HEK293 (cell line): ENCODE results near the gene RBMS3.
"Not testable (repeated sequence)": the region's sequence is repeated elsewhere in the genome, so short reads cannot be mapped to it uniquely, and the experiment has no call there.

ENCODE experiments used
- CTCF ChIP-seq: fragments of 450-650 bp; formaldehyde crosslinking; IDR thresholded peaks from 2 replicates; pipeline ENCODE4 v1.5.1; 2016; ENCODE audit warnings: missing biosample characterization, missing genetic modification characterization
- YY1 ChIP-seq: fragments of 450-650 bp; formaldehyde crosslinking; IDR thresholded peaks from 2 replicates; pipeline ENCODE4 v1.5.1; 2018; ENCODE audit warnings: missing biosample characterization, missing genetic modification characterization
- ZBTB20 ChIP-seq: fragments of 450-650 bp; formaldehyde crosslinking; IDR thresholded peaks from 2 replicates; pipeline ENCODE4 v1.5.1; 2016; ENCODE audit warnings: missing biosample characterization, missing genetic modification characterization
- ZBTB8A ChIP-seq: fragments of 450-650 bp; formaldehyde crosslinking; IDR thresholded peaks from 2 replicates; pipeline ENCODE4 v1.5.1; 2016; ENCODE audit warnings: missing biosample characterization, missing genetic modification characterization
- ZFP37 ChIP-seq: fragments of 450-650 bp; formaldehyde crosslinking; IDR thresholded peaks from 2 replicates; pipeline ENCODE4 v1.5.1; 2016; ENCODE audit warnings: missing biosample characterization, missing genetic modification characterization
- ZNF221 ChIP-seq: fragments of 450-650 bp; formaldehyde crosslinking; IDR thresholded peaks from 2 replicates; pipeline ENCODE4 v1.5.1; 2017; ENCODE audit warnings: missing biosample characterization, missing genetic modification characterization, borderline replicate concordance
- ZNF362 ChIP-seq: fragments of 450-650 bp; formaldehyde crosslinking; IDR thresholded peaks from 2 replicates; pipeline ENCODE4 v1.5.1; 2016; ENCODE audit warnings: missing biosample characterization, missing genetic modification characterization
- ZSCAN16 ChIP-seq: fragments of 450-650 bp; formaldehyde crosslinking; IDR thresholded peaks from 2 replicates; pipeline ENCODE4 v1.5.1; 2016; ENCODE audit warnings: missing biosample characterization, missing genetic modification characterization
- TF ChIP-seq, protein P1 (sequence below): fragments of 450-650 bp; formaldehyde crosslinking; IDR thresholded peaks from 2 replicates; pipeline ENCODE4 v1.5.1; 2016; ENCODE audit warnings: missing biosample characterization, missing genetic modification characterization

DNA sequence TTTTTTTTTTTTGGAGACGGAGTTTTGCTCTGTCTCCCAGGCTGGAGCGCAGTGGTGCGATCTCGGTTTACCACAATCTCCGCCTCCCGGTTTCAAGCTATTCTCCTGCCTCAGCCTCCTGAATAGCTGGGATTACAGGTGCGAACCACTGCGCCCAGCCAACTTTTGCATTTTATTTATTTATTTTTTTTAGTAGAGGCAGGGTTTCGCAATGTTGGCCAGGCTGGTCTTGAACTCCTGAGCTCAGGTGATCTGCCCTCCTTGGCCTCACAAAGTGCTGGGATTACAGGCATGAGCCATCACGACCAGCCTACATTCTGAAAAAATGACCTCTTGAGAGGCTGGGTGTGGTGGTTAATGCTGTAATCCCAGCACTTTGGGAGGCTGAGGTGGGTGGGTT, 243.6 kb downstream of the RBMS3 start:
- TF ChIP-seq ZFP37; ZBTB8A (tag by site-specific recombination); CTCF (tag by site-specific recombination); ZNF221 (tag by site-specific recombination); ZBTB20; ZSCAN16 (tag by site-specific recombination); YY1 (tag by site-specific recombination); ZNF362 (tag by site-specific recombination): not testable (repeated sequence)
- TF ChIP-seq, protein P1, sequence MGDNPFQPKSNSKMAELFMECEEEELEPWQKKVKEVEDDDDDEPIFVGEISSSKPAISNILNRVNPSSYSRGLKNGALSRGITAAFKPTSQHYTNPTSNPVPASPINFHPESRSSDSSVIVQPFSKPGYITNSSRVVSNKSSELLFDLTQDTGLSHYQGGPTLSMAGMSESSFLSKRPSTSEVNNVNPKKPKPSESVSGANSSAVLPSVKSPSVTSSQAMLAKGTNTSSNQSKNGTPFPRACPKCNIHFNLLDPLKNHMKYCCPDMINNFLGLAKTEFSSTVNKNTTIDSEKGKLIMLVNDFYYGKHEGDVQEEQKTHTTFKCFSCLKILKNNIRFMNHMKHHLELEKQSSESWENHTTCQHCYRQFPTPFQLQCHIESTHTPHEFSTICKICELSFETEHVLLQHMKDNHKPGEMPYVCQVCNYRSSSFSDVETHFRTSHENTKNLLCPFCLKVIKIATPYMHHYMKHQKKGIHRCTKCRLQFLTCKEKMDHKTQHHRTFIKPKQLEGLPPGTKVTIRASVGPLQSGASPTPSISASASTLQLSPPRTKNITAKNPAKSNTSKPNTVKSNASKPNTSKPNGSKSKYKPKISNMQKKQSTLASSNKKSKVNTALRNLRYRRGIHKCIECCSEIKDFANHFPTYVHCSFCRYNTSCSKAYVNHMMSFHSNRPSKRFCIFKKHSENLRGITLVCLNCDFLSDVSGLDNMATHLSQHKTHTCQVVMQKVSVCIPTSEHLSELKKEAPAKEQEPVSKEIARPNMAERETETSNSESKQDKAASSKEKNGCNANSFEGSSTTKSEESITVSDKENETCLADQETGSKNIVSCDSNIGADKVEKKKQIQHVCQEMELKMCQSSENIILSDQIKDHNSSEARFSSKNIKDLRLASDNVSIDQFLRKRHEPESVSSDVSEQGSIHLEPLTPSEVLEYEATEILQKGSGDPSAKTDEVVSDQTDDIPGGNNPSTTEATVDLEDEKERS (tag by site-specific recombination), result not testable (repeated sequence)
